Osteoblast (primary cell): ENCODE data around the gene UBE2E3. TPM values are rescaled to one million over a fixed set of nuclear protein-coding genes. Genes with fewer than 3 reads are reported as not detected.
A peak's percentile ranks its signal among the peaks of the same experiment; 100 is the strongest.

Source experiments
- DNase-seq: peaks from one replicate; pipeline ENCODE4 v3.0.0; 2011; ENCODE audit warnings: low spot score, mixed read lengths; ENCODE audit not compliant: insufficient read length; ENCODE audit errors: missing footprints
- H2AFZ ChIP-seq: 2 replicates; pipeline ENCODE4 v1.6.0; 2011; ENCODE audit warnings: mild to moderate bottlenecking, low read length
- H3K27ac ChIP-seq: 2 replicates; pipeline ENCODE4 v1.5.1; 2011; ENCODE audit warnings: mild to moderate bottlenecking, low read depth, low read length, moderate library complexity
- H3K27me3 ChIP-seq: 2 replicates; pipeline ENCODE4 v1.6.0; 2012; ENCODE audit warnings: mild to moderate bottlenecking, control low read depth, inconsistent platforms, low read length, moderate library complexity; ENCODE audit not compliant: insufficient read depth
- H3K36me3 ChIP-seq: 2 replicates; pipeline ENCODE4 v1.5.1; 2011; ENCODE audit warnings: mild to moderate bottlenecking, low read length, control low read depth, moderate library complexity; ENCODE audit not compliant: insufficient read depth
- H3K4me1 ChIP-seq: 2 replicates; pipeline ENCODE4 v1.5.1; 2011; ENCODE audit warnings: mild to moderate bottlenecking, low read length, control low read depth, moderate library complexity; ENCODE audit not compliant: insufficient read depth
- H3K4me2 ChIP-seq: 2 replicates; pipeline ENCODE4 v1.6.0; 2011; ENCODE audit warnings: mild to moderate bottlenecking, low read length; ENCODE audit not compliant: insufficient read depth
- H3K4me3 ChIP-seq: fragments of 200-600 bp; sonication (generic); 3 replicates; pipeline ENCODE4 v1.5.1; 2012; ENCODE audit warnings: mild to moderate bottlenecking, low read length, inconsistent platforms; ENCODE audit not compliant: insufficient read depth
- H3K79me2 ChIP-seq: 2 replicates; pipeline ENCODE4 v1.6.0; 2012; ENCODE audit warnings: mild to moderate bottlenecking, low read length, control low read depth, inconsistent platforms; ENCODE audit not compliant: insufficient read depth
- H3K9me3 ChIP-seq: 2 replicates; pipeline ENCODE4 v1.5.1; 2011; ENCODE audit warnings: low read depth, low read length, control low read depth
- H4K20me1 ChIP-seq: 2 replicates; pipeline ENCODE4 v1.6.0; 2012; ENCODE audit warnings: mild to moderate bottlenecking, low read length, control low read depth; ENCODE audit not compliant: insufficient read depth
- total RNA-seq: library from RNA; depleted of rRNA; stranded (reverse); fragments of >200 nt; gene quantifications from 2 replicates; pipeline ENCODE4 v1.2.3, GENCODE V29; 2012
- TF ChIP-seq, protein P1 (sequence below): IDR thresholded peaks from 2 replicates; pipeline ENCODE4 v1.5.1; 2011; ENCODE audit warnings: mild to moderate bottlenecking, low read depth, low read length, moderate library complexity; ENCODE audit errors: extremely low read depth

UBE2E3 gene
- total RNA-seq, 1 donor, result 58.3 TPM

DNA sequence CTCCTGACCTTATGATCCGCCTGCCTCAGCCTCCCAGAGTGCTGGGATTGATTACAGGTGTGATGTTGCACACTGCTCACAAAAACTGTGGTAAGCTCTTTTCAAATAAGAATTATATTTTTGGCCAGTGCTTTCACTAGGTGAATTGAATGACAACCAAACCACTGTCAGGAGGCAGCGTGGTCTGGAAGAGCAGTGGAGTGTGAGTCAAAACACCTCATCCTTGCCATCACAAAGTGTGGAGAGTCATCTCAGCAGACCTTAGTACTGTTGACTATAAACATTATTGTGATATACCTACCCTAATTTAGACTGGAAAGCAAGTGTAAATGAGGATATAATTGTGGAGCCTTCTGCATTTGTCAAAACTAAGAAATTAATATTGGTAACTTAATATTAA lies 61.3 kb downstream of the UBE2E3 start:
- DNase-seq, result peak; percentile 2

GRCh38 chr2:181042706-181043105 lies 62.3 kb downstream of the UBE2E3 start:
- Histone ChIP-seq H3K27ac (no peak overlapping the region), H2AFZ (no peak overlapping the region), H3K27me3 (no peaks in the 10 kb centered on the region), H3K4me3 (no peak overlapping the region), H3K9me3 (no peaks in the 10 kb centered on the region), H3K4me2 (no peak overlapping the region), H3K36me3 (no peaks in the 10 kb centered on the region), H3K79me2 (peaks cover 95% of the 10 kb centered on the region), H3K4me1 (peaks cover 6% of the 10 kb centered on the region), H4K20me1 (no peaks in the 10 kb centered on the region)
- TF ChIP-seq, protein P1, sequence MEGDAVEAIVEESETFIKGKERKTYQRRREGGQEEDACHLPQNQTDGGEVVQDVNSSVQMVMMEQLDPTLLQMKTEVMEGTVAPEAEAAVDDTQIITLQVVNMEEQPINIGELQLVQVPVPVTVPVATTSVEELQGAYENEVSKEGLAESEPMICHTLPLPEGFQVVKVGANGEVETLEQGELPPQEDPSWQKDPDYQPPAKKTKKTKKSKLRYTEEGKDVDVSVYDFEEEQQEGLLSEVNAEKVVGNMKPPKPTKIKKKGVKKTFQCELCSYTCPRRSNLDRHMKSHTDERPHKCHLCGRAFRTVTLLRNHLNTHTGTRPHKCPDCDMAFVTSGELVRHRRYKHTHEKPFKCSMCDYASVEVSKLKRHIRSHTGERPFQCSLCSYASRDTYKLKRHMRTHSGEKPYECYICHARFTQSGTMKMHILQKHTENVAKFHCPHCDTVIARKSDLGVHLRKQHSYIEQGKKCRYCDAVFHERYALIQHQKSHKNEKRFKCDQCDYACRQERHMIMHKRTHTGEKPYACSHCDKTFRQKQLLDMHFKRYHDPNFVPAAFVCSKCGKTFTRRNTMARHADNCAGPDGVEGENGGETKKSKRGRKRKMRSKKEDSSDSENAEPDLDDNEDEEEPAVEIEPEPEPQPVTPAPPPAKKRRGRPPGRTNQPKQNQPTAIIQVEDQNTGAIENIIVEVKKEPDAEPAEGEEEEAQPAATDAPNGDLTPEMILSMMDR, result no peak
- no peak for DNase-seq

More for the DNA sequence above, 61.3 kb downstream of the UBE2E3 start:
- H4K20me1 ChIP-seq, result no peaks in the 10 kb centered on the region
- H3K4me2 ChIP-seq, result no peak overlapping the region
- peaks cover 16% of the 10 kb centered on the region for H3K4me1 ChIP-seq
- H3K79me2 ChIP-seq, result peaks cover 88% of the 10 kb centered on the region
- no peaks in the 10 kb centered on the region for H3K9me3 ChIP-seq
- H3K27ac ChIP-seq, result no peak overlapping the region
- H3K4me3 ChIP-seq, result no peak overlapping the region
- TF ChIP-seq, protein P1, result no peak
- no peak overlapping the region for H2AFZ ChIP-seq
- H3K27me3 ChIP-seq, result no peaks in the 10 kb centered on the region
- H3K36me3 ChIP-seq, result no peaks in the 10 kb centered on the region

DNA sequence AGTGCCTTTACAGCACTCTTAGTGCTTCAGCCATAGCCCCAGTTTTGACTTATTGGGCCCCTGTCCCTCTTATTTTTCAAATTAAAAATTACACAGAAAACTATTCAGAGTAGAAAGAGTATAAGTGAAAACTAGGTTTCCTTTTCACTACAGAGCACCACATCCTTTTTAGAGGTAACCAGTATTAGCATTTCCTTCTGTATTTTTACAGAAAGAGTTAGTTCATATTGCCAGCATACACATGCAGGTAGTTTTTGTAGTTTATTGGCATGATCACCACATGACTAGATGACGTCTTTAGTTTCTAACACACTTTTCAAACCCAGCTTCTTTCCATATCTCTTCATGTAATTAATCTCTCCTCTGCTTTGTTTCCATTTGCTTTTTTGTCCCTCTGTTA lies 66.4 kb downstream of the UBE2E3 start:
- H3K9me3 ChIP-seq, result no peaks in the 10 kb centered on the region
- TF ChIP-seq, protein P1, result no peak
- H3K36me3 ChIP-seq, result no peaks in the 10 kb centered on the region
- H3K79me2 ChIP-seq, result peaks cover 100% of the 10 kb centered on the region
- H3K27me3 ChIP-seq, result no peaks in the 10 kb centered on the region
- no peak for DNase-seq
- H4K20me1 ChIP-seq, result no peaks in the 10 kb centered on the region
- H2AFZ ChIP-seq, result no peak overlapping the region
- H3K27ac ChIP-seq, result no peak overlapping the region
- H3K4me1 ChIP-seq, result no peaks in the 10 kb centered on the region
- no peak overlapping the region for H3K4me3 ChIP-seq
- no peak overlapping the region for H3K4me2 ChIP-seq

GRCh38 chr2:181047829-181048228 lies 67.4 kb downstream of the UBE2E3 start:
- H3K4me1 ChIP-seq, result no peaks in the 10 kb centered on the region
- no peak overlapping the region for H3K4me3 ChIP-seq
- H3K4me2 ChIP-seq, result no peak overlapping the region
- DNase-seq, result no peak
- H3K27me3 ChIP-seq, result no peaks in the 10 kb centered on the region
- H3K9me3 ChIP-seq, result no peaks in the 10 kb centered on the region
- H2AFZ ChIP-seq, result no peak overlapping the region
- no peak overlapping the region for H3K27ac ChIP-seq
- H4K20me1 ChIP-seq, result no peaks in the 10 kb centered on the region
- no peaks in the 10 kb centered on the region for H3K36me3 ChIP-seq
- TF ChIP-seq, protein P1, result no peak
- H3K79me2 ChIP-seq, result peaks cover 100% of the 10 kb centered on the region
